AG10803 (cell line): ENCODE measurements around the gene NR3C2.
"Not testable (repeated sequence)": the region's sequence is repeated elsewhere in the genome, so short reads cannot be mapped to it uniquely, and the experiment has no call there.

Source experiments
- DNase-seq: peaks from one replicate; pipeline ENCODE4 v3.0.0; 2010; ENCODE audit warnings: low read depth
- H3K4me3 ChIP-seq: 2 replicates; pipeline ENCODE4 v1.5.1; 2011; ENCODE audit warnings: mild to moderate bottlenecking, low read length, control low read depth
- CTCF ChIP-seq: conservative IDR thresholded peaks from 2 replicates; pipeline ENCODE4 v1.5.1; 2011; ENCODE audit warnings: mild to moderate bottlenecking, low read length, control low read depth, inconsistent platforms

Gene NR3C2

GRCh38 chr4:148329751-148330150 lies 112.5 kb downstream of the NR3C2 start:
- H3K4me3 ChIP-seq: no peak overlapping the region
- TF ChIP-seq CTCF: no peak
- DNase-seq: no peak

- no peak for TF ChIP-seq CTCF
- no peak for DNase-seq
- H3K4me3 ChIP-seq: no peak overlapping the region
These were observed 114.5 kb downstream of the NR3C2 start for GRCh38 chr4:148327683-148328082.

- H3K4me3 ChIP-seq, DNase-seq: not testable (repeated sequence)
These were observed 118.9 kb downstream of the NR3C2 start for GRCh38 chr4:148323316-148323715.

GRCh38 chr4:148315049-148315448 lies 127.2 kb downstream of the NR3C2 start:
- DNase-seq: peak; percentile 1

GRCh38 chr4:148312956-148313490 lies 129.2 kb downstream of the NR3C2 start:
- H3K4me3 ChIP-seq: no peak overlapping the region
- DNase-seq: no peak
- no peak for TF ChIP-seq CTCF

More at GRCh38 chr4:148315049-148315448, 127.2 kb downstream of the NR3C2 start:
- H3K4me3 ChIP-seq: no peak overlapping the region
- TF ChIP-seq CTCF: no peak

- no peak for TF ChIP-seq CTCF
- DNase-seq: no peak
- no peak overlapping the region for H3K4me3 ChIP-seq
These were observed 130.7 kb downstream of the NR3C2 start for GRCh38 chr4:148311526-148311925.

- TF ChIP-seq CTCF: no peak
These were observed 131.5 kb downstream of the NR3C2 start for GRCh38 chr4:148310756-148311155.

GRCh38 chr4:148305751-148306150 lies 136.5 kb downstream of the NR3C2 start:
- no peak for TF ChIP-seq CTCF
- no peak overlapping the region for H3K4me3 ChIP-seq
- DNase-seq: no peak

More at GRCh38 chr4:148310756-148311155, 131.5 kb downstream of the NR3C2 start:
- DNase-seq: no peak
- no peak overlapping the region for H3K4me3 ChIP-seq
